Measurements from ENCODE around the gene PJVK. TPM values are rescaled to one million over a fixed set of nuclear protein-coding genes. Genes with fewer than 3 reads are reported as not detected.

Gene PJVK
- total RNA-seq, 1 experiment from 2014 or later: 1.2 TPM

Other genes with a start within 250 kb of the PJVK start
- 67.2 and 81.3 TPM in 2 replicates for gene PRKRA, start 203 bp upstream of the PJVK start, total RNA-seq (2014; rRNA removed; shearing (Covaris generic))
- gene FKBP7, start 27.2 kb downstream of the PJVK start, total RNA-seq (2014; rRNA removed; shearing (Covaris generic)): 5.2 and 9.8 TPM in 2 replicates
- gene PLEKHA3, start 29.1 kb downstream of the PJVK start, total RNA-seq (2014; rRNA removed; shearing (Covaris generic)): 2.9 and 3.6 TPM in 2 replicates